Peyer's patch (tissue), 4 donors: ENCODE measurements around the gene AQP12B.

ENCODE experiments used
- POLR2A ChIP-seq, 2 donors: fragments of 450-650 bp; IDR thresholded peaks; one replicate each; pipeline ENCODE4 v1.5.1; 2017; ENCODE audit warnings: antibody characterized with exemption in 2 of 2, mild to moderate bottlenecking in 2 of 2, moderate library complexity in 2 of 2
- TF ChIP-seq, protein P1 (sequence below), 6 experiments: fragments of 450-650 bp in 4 of 6; fragments of 200-600 bp in 2 of 6; sonication (generic) in 1 of 6; IDR thresholded peaks; one replicate each; pipeline ENCODE4 v1.5.1; 2017 to 2019; ENCODE audit warnings: antibody characterized with exemption in 6 of 6, mild to moderate bottlenecking in 3 of 6, moderate library complexity in 1 of 6

DNA sequence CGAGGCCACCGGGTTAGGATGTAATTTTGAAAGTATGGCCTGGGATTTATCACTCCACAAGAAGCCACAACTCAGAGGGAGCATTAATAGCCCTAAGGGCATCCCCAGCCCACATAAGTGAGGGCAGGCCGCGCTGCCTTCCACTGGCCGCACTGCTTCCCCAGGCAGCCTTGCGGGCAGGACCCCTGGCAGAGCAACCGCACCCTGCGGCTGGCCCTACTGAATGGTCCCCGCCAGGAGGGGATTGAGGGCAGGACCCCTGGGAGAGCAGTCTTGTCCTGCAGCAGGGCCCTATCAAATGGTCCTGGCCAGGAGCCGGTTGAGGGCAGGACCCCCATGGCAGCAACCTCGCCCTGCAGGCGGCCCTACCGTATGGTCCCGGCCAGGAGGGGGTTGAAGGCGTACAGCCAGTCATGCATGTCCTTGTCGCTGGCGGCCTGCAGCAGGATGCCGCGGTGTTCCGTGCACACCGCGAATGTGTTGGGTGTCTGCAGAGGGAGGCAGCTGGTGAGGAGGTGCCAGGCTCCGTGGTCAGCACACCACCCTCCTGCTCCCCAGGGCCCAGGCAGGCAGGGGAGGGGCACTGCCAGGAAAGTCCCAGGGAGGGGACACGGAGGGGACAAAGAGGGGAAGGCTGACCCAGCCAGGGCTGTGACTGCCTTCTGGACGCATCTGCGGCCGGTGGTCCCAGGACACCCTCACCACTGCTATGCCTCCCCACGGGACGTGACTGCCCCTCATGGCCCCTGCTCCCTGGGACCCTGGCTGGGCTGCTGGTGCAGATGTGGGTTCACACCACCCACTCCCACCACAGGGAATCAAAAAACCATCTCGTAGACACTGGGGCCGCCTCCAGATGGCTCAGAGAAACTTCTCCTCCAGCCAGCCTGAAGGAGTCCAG is 35.2 kb upstream of the AQP12B start:
- TF ChIP-seq, protein P1, sequence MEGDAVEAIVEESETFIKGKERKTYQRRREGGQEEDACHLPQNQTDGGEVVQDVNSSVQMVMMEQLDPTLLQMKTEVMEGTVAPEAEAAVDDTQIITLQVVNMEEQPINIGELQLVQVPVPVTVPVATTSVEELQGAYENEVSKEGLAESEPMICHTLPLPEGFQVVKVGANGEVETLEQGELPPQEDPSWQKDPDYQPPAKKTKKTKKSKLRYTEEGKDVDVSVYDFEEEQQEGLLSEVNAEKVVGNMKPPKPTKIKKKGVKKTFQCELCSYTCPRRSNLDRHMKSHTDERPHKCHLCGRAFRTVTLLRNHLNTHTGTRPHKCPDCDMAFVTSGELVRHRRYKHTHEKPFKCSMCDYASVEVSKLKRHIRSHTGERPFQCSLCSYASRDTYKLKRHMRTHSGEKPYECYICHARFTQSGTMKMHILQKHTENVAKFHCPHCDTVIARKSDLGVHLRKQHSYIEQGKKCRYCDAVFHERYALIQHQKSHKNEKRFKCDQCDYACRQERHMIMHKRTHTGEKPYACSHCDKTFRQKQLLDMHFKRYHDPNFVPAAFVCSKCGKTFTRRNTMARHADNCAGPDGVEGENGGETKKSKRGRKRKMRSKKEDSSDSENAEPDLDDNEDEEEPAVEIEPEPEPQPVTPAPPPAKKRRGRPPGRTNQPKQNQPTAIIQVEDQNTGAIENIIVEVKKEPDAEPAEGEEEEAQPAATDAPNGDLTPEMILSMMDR (IDR thresholded peaks at IDR 0.05) = no peak
- TF ChIP-seq POLR2A (IDR thresholded peaks at IDR 0.05) = no peak
